Astrocyte of the spinal cord (primary cell): ENCODE results near the gene PLCL1.

Experiments
- DNase-seq: peaks from one replicate; pipeline ENCODE4 v3.0.0; 2011; ENCODE audit warnings: low read depth, low spot score
- H3K4me3 ChIP-seq: 2 replicates; pipeline ENCODE4 v1.5.1; 2011; ENCODE audit warnings: low read depth, mild to moderate bottlenecking, low read length, moderate library complexity
- CTCF ChIP-seq: IDR thresholded peaks from 2 replicates; pipeline ENCODE4 v1.5.1; 2012; ENCODE audit warnings: low read depth, mild to moderate bottlenecking, low read length, inconsistent platforms
- in situ Hi-C: cut with HindIII; loops from 2 replicates; pipeline ENCODE4 v1.10.0; 2017; ENCODE audit warnings: low sequenced_read_pairs

Gene PLCL1

GRCh38 chr2:197924483-197924882 is 120.1 kb downstream of the PLCL1 start:
- TF ChIP-seq CTCF: no peak
- no peak overlapping the region for H3K4me3 ChIP-seq
- DNase-seq: no peak
- in situ Hi-C loops: no loop called here

- no peak for TF ChIP-seq CTCF
- in situ Hi-C loops: no loop called here
- DNase-seq: no peak
- H3K4me3 ChIP-seq: no peak overlapping the region
Measured at GRCh38 chr2:197925204-197925603, 120.8 kb downstream of the PLCL1 start.

GRCh38 chr2:197925976-197926375 is 121.6 kb downstream of the PLCL1 start:
- DNase-seq: no peak
- in situ Hi-C loops: no loop called here
- H3K4me3 ChIP-seq: no peak overlapping the region
- TF ChIP-seq CTCF: no peak

- in situ Hi-C loops: no loop called here
- no peak for TF ChIP-seq CTCF
- no peak for DNase-seq
- H3K4me3 ChIP-seq: no peak overlapping the region
Measured at GRCh38 chr2:197926673-197927072, 122.3 kb downstream of the PLCL1 start.

GRCh38 chr2:197927994-197928393 is 123.6 kb downstream of the PLCL1 start:
- no peak overlapping the region for H3K4me3 ChIP-seq
- TF ChIP-seq CTCF: no peak
- in situ Hi-C loops: no loop called here
- no peak for DNase-seq

- DNase-seq: no peak
Measured at GRCh38 chr2:197929008-197929885, 124.9 kb downstream of the PLCL1 start.

More at GRCh38 chr2:197929008-197929885, 124.9 kb downstream of the PLCL1 start:
- no peak for TF ChIP-seq CTCF
- in situ Hi-C loops: no loop called here
- H3K4me3 ChIP-seq: no peak overlapping the region
